GM12892 (cell line): Measurements from ENCODE around the gene NFIB.

ENCODE experiments used
- POLR2A ChIP-seq: IDR thresholded peaks from 2 replicates; pipeline ENCODE4 v1.6.1; 2011; ENCODE audit warnings: low read depth, low read length, control low read depth
- POLR2AphosphoS5 ChIP-seq: IDR thresholded peaks from 2 replicates; pipeline ENCODE4 v1.6.1; 2011; ENCODE audit warnings: low read depth, low read length, control low read depth
- TAF1 ChIP-seq: IDR thresholded peaks from 2 replicates; pipeline ENCODE4 v1.6.1; 2011; ENCODE audit warnings: low read depth, mild to moderate bottlenecking, control low read depth, low read length, borderline replicate concordance

- TF ChIP-seq POLR2AphosphoS5 = no peak
- no peak for TF ChIP-seq POLR2A
- no peak for TF ChIP-seq TAF1
Observed at GRCh38 chr9:14337615-14338014, 23.7 kb upstream of the NFIB start.
